HG03139 (cell line): ENCODE measurements around the gene PWP2.
"Not testable (repeated sequence)": the region's sequence is repeated elsewhere in the genome, so short reads cannot be mapped to it uniquely, and the experiment has no call there.

ENCODE experiments used
- ATAC-seq: cut with Tn5 transposase; IDR thresholded peaks from one replicate; pipeline ENCODE4 v1.9.1; 2021; ENCODE audit not compliant: unreplicated experiment

The PWP2 gene

GRCh38 chr21:44082648-44083440, 24.4 kb upstream of the PWP2 start:
- ATAC-seq, result no peak

- ATAC-seq, result no peak
These were observed 23.4 kb upstream of the PWP2 start for GRCh38 chr21:44083631-44084291.

GRCh38 chr21:44084496-44085241, 22.5 kb upstream of the PWP2 start:
- ATAC-seq, result no peak

- ATAC-seq, result no peak
These were observed 21.5 kb upstream of the PWP2 start for GRCh38 chr21:44085491-44086321.

- ATAC-seq, result no peak
These were observed 20.4 kb upstream of the PWP2 start for GRCh38 chr21:44086636-44087425.

- ATAC-seq, result no peak
These were observed 19.5 kb upstream of the PWP2 start for GRCh38 chr21:44087426-44088400.

- no peak for ATAC-seq
These were observed 18.8 kb upstream of the PWP2 start for GRCh38 chr21:44088401-44088780.

- ATAC-seq, result no peak
These were observed 17.9 kb upstream of the PWP2 start for GRCh38 chr21:44089001-44089911.

GRCh38 chr21:44090325-44090724, 16.9 kb upstream of the PWP2 start:
- ATAC-seq, result no peak

- no peak for ATAC-seq
These were observed 15.0 kb upstream of the PWP2 start for GRCh38 chr21:44092211-44092610.

- no peak for ATAC-seq
These were observed 13.4 kb upstream of the PWP2 start for GRCh38 chr21:44093761-44094160.

GRCh38 chr21:44094832-44095231, 12.4 kb upstream of the PWP2 start:
- no peak for ATAC-seq

GRCh38 chr21:44098507-44098906, 8.7 kb upstream of the PWP2 start:
- not testable (repeated sequence) for ATAC-seq

- ATAC-seq, result not testable (repeated sequence)
These were observed 8.2 kb upstream of the PWP2 start for GRCh38 chr21:44098964-44099363.

- not testable (repeated sequence) for ATAC-seq
These were observed 390 bp downstream of the PWP2 start for GRCh38 chr21:44107589-44107988.

- ATAC-seq, result not testable (repeated sequence)
These were observed 6.6 kb downstream of the PWP2 start for GRCh38 chr21:44113702-44114371.

GRCh38 chr21:44122131-44122530, 14.9 kb downstream of the PWP2 start:
- not testable (repeated sequence) for ATAC-seq
